SK-N-SH treated with all-trans-retinoic acid at 6 μM for 48 hours (cell line): ENCODE data around the gene MYOM1.

ENCODE experiments used
- ESRRG ChIP-seq: fragments of 250-450 bp; sonication (Bioruptor Pico); IDR thresholded peaks from 2 replicates; pipeline ENCODE4 v1.6.1; 2021; ENCODE audit warnings: mild to moderate bottlenecking
- GLIS3 ChIP-seq: fragments of 250-450 bp; sonication (Bioruptor Pico); IDR thresholded peaks from 2 replicates; pipeline ENCODE4 v1.5.0; 2020; ENCODE audit warnings: mild to moderate bottlenecking, moderate library complexity
- TOX ChIP-seq: fragments of 250-450 bp; sonication (Bioruptor Pico); IDR thresholded peaks from 2 replicates; pipeline ENCODE4 v1.8.0; 2021; ENCODE audit warnings: mild to moderate bottlenecking, moderate library complexity, borderline replicate concordance
- ZFP3 ChIP-seq: fragments of 250-450 bp; sonication (Bioruptor Pico); IDR thresholded peaks from 2 replicates; pipeline ENCODE4 v1.5.0; 2020; ENCODE audit warnings: mild to moderate bottlenecking, moderate library complexity
- ZNF565 ChIP-seq: fragments of 450-650 bp; formaldehyde crosslinking; conservative IDR thresholded peaks from 2 replicates; pipeline ENCODE4 v1.5.0; 2020; ENCODE audit warnings: low read depth, mild to moderate bottlenecking, moderate library complexity
- ZNF8 ChIP-seq: fragments of 450-650 bp; formaldehyde crosslinking; IDR thresholded peaks from 2 replicates; pipeline ENCODE4 v1.5.0; 2020; ENCODE audit warnings: mild to moderate bottlenecking, moderate library complexity

DNA sequence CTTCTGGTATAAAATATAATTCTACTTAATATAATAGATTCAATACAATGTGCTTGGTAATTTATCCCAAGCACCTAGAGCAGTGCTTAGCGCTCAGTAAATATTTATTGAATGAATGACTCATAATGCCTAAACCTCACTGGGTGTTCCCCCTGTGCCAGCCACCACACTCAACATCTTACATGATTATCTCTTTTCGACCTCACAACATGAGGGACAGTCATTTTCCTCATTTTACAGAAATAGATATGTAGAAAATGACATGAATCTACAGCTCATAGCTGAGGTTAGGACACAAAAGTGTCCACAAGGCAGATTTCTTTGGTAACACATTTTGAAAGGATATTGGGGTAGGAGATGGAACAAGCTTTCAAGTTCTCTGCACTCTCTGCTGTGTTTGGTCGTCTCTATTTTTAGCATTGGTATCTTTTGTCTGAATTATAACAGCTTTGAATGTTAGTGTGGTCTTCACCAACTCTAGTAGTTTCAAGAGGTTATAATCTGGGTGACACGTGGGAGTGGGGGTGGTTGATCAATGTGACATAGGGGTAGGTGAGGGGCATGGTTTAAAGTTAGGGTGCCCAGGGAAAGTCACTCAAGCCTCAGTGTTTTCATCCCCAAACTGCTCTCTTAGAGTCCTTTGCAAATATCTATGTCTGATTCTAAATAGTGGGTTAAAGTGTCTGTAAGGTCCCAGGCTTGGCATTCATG is 9.8 kb downstream of the MYOM1 start:
- TF ChIP-seq ZFP3 (CRISPR knock-in tag) = no peak
- no peak for TF ChIP-seq ESRRG
- TF ChIP-seq ZNF8 = no peak
- no peak for TF ChIP-seq TOX (CRISPR knock-in tag)
- TF ChIP-seq GLIS3 (CRISPR knock-in tag) = no peak
- no peak for TF ChIP-seq ZNF565
